Activated naive CD4-positive, alpha-beta T cell treated with anti-CD3 and anti-CD28 coated beads, Interleukin-2, amount 50 U/mL, for 24 hours (primary cell): Measurements from ENCODE around the gene GSTM3.

Experiments used
- H3K27ac Mint-ChIP-seq: one replicate; pipeline ENCODE4 v1.8.0; 2021; ENCODE audit warnings: mild to moderate bottlenecking, mixed read lengths
- H3K27me3 Mint-ChIP-seq: one replicate; pipeline ENCODE4 v1.8.0; 2021; ENCODE audit warnings: mixed read lengths
- H3K36me3 Mint-ChIP-seq: one replicate; pipeline ENCODE4 v1.8.0; 2021; ENCODE audit warnings: mixed read lengths
- H3K4me1 Mint-ChIP-seq: one replicate; pipeline ENCODE4 v1.8.0; 2021; ENCODE audit warnings: mixed read lengths
- H3K4me3 Mint-ChIP-seq: one replicate; pipeline ENCODE4 v1.8.0; 2021; ENCODE audit warnings: mild to moderate bottlenecking, mixed read lengths
- H3K9me3 Mint-ChIP-seq: one replicate; pipeline ENCODE4 v1.8.0; 2021; ENCODE audit warnings: mixed read lengths

The GSTM3 gene

DNA sequence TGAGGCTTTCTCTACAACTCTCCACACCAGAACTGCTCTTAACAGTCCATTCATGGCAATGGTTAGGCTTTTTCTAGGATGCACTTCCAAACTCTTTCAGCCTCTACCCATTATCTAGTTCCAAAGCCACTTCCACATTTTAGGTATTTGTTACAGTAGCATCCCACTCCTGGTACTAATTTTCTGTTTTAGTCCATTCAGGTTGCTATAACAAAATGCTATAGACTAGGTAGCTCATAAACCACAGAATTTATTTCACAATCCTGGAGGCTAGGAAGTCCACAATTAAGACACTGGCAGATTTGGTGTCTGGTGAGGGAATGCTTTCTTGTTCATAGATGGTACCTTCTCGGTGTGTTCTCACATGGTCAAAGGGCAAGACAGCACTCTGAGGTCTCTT is 40.1 kb upstream of the GSTM3 start:
- Mint-ChIP-seq H3K4me1 (peaks cover 6% of the 10 kb centered on the region), H3K27ac (no peak overlapping the region), H3K4me3 (no peak overlapping the region), H3K9me3 (no peaks in the 10 kb centered on the region), H3K36me3 (no peaks in the 10 kb centered on the region), H3K27me3 (no peaks in the 10 kb centered on the region)

DNA sequence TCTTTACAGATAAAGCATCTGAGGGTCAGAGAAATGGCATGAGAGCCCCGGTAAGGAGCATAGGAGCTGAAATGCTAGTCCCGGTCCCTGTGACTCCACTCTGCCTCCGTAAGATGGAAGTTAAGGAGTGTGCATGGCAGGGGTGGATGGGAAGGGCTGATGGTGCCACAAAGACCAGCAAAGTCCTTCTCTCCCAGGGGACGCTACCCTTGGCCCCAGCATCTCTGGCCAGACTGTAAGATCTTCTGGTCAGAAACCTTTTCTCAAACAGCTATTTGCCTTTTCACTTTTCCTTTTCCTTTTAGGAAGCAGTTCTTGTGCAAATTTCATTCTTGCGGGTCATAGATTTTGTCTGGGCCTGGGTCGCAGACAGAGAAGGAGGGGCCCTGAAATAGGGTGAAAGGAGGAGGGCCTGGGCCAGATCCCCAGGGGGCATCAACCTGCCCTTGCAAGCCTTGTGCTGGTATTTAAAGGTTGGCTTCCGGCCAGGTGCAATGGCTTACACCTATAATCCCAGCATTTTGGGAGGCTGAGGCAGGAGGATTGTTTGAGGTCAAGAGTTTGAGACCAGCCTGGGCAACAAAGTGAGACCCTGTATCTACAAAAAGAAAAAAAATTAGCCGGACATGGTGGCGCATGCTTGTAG is 37.3 kb upstream of the GSTM3 start:
- Mint-ChIP-seq H3K9me3 (no peaks in the 10 kb centered on the region), H3K27ac (no peak overlapping the region), H3K27me3 (no peaks in the 10 kb centered on the region), H3K36me3 (no peaks in the 10 kb centered on the region), H3K4me3 (no peak overlapping the region), H3K4me1 (peaks cover 9% of the 10 kb centered on the region)

DNA sequence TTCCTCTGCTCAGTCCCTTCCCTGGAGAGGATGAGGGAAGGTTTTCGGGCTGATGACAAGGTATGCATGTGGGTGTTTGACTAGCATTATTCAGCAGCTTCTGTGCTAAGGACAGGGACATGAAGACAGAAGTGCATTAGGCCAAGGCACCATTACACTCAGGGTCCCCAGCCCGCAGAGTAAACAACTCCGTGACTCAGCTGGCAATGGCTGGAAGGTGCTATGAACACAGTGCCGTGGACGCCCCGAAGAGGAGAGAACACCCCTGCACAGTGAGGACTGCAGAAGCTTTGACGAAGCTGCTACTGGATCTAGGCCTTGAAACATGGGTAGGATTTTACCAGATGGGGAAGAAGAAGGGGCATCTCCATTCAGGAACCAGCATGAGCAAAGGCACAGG is 36.6 kb upstream of the GSTM3 start:
- no peaks in the 10 kb centered on the region for H3K9me3 Mint-ChIP-seq
- H3K27ac Mint-ChIP-seq = no peak overlapping the region
- H3K36me3 Mint-ChIP-seq = no peaks in the 10 kb centered on the region
- no peak overlapping the region for H3K4me3 Mint-ChIP-seq
- H3K27me3 Mint-ChIP-seq = no peaks in the 10 kb centered on the region
- peaks cover 9% of the 10 kb centered on the region for H3K4me1 Mint-ChIP-seq

DNA sequence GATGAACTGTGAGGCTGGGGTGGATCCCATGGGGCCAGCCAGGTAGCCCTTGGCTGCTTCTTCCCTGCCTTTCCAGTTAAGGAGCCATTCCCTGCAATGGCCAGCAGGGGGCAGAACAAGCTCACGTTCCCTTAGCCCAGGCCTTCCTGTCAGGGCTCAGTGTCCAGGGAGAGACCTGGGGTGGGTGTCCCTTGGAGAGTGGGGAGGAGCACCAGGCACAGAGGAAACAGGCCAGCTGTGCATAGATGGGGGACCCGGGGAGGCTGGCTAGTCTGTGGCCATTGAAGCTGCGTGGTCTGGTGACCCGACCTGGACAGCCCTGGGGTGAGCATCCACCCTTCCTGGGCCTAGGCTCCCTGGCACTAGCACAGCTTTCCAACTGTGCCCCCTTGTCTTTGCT is 36.1 kb upstream of the GSTM3 start:
- Mint-ChIP-seq H3K4me1 (peaks cover 9% of the 10 kb centered on the region), H3K27me3 (no peaks in the 10 kb centered on the region), H3K9me3 (no peaks in the 10 kb centered on the region), H3K36me3 (no peaks in the 10 kb centered on the region), H3K27ac (no peak overlapping the region), H3K4me3 (no peak overlapping the region)

DNA sequence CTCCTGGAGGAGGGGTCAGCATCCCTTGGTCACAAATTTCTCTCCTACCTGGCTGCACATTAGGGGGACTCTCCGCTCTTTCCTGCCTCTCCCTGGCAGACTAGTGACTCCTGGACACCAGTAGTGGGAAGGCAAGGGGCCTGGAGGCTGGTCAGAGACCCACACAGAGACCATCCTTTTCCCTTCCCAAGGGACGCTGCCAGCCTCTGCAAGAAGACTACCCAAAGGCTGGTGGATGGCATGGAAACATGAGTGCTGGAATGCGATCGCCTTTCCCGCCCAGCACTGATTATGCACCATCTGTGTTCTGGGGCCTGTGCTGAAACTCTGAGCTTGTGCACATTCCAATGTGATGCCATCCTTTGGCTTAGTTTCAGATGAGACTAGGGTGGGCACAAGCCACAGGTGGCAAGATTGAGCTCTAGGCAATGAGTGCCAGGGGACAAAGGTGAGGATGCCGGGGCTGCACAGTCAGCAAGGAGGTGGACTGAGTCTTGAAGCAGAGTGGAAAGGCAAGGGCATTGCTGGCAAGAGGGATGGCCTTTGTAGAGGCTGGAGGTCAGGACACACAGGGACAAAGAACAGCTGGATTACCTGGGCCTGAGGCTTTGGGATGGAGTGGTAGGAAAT is 35.5 kb upstream of the GSTM3 start:
- H3K9me3 Mint-ChIP-seq = no peaks in the 10 kb centered on the region
- peaks cover 9% of the 10 kb centered on the region for H3K4me1 Mint-ChIP-seq
- no peaks in the 10 kb centered on the region for H3K36me3 Mint-ChIP-seq
- no peak overlapping the region for H3K4me3 Mint-ChIP-seq
- H3K27ac Mint-ChIP-seq = no peak overlapping the region
- H3K27me3 Mint-ChIP-seq = no peaks in the 10 kb centered on the region

DNA sequence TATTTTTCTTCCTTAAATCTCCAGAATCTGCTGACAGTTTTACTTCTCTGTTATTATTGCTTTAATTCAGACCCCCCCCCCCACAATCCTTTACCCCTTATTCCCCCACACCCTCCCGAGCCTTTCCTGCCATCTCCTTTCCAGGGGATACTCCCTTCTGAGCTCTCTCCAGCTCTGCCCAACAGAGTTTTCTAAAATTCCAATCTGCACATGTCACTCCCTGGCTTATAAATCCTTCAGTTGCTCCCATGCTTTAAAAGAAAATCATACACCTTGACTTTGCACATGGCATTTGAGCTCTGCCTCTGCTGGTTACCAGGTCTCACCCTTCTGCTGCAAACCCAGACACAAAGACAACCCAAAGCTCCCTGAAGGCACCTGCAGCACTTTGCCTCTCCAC is 34.6 kb upstream of the GSTM3 start:
- H3K36me3 Mint-ChIP-seq = no peaks in the 10 kb centered on the region
- H3K27ac Mint-ChIP-seq = no peak overlapping the region

DNA sequence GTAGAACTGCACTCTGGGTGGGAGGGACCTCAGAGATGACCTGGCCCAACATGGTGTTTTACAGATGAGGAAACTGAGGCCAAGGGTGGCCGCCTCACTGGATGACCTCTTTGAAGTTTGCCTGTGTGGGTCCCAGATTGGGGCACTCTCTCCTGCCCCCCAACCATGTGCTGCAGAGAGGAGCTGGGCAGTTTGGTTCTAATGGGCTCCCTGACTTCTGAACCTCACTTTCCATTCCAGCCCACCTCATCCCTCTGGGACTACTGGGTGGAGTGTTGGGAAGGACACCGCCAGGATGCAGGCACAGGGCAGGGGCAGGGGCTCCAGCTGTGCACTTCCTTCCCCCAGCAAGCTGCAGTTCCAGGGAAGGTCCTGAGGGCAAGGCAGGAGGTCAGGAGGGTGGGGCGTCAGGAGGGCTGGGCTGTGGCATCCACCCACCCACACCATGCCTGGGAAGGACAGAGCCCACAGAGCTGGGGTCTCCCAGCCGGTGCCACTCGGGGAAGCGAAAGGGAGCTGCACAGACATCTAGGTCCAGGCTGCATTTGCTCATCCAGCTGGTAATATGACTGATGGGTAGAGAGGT is 33.2 kb upstream of the GSTM3 start:
- no peak overlapping the region for H3K4me3 Mint-ChIP-seq
- no peaks in the 10 kb centered on the region for H3K36me3 Mint-ChIP-seq
- H3K4me1 Mint-ChIP-seq = peaks cover 9% of the 10 kb centered on the region
- no peaks in the 10 kb centered on the region for H3K9me3 Mint-ChIP-seq
- no peak overlapping the region for H3K27ac Mint-ChIP-seq
- no peaks in the 10 kb centered on the region for H3K27me3 Mint-ChIP-seq

More for the DNA sequence above, 34.6 kb upstream of the GSTM3 start:
- Mint-ChIP-seq H3K4me1 (peaks cover 9% of the 10 kb centered on the region), H3K9me3 (no peaks in the 10 kb centered on the region), H3K4me3 (no peak overlapping the region), H3K27me3 (no peaks in the 10 kb centered on the region)

DNA sequence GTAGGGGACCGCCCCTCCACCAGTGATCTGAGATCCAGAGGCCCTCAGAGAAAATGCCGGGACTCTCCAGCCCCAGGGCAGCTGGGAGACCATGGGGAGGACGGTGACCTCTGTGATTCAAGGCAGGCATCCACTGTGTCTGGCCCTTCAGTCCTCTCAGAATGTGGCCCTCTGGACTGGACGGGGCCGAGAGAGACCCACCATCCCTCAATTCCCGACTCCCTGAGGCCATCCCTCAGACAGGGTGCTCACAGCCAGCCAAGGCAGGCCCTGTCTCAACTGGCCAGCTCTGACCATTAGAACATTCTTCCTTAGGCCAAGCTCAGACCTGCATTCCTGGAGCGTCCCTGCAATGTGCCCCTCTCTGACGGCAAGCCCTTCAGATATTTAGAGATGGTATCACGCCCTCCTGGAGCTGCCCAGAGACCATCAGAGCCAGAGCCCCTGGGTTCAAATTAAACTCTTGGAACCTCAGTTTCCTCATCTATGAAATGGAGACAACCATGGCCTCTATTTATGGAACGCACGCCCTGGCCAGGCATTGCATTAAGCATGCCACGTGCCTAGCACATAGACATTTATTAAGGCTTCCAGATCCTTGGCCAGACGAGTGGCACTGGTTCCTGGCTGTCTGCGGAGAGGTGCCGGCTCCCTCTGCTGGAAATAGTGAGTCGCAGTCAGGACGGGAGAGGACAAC is 32.5 kb upstream of the GSTM3 start:
- Mint-ChIP-seq H3K27ac (no peak overlapping the region), H3K36me3 (no peaks in the 10 kb centered on the region), H3K9me3 (no peaks in the 10 kb centered on the region), H3K4me3 (no peak overlapping the region), H3K4me1 (peaks cover 9% of the 10 kb centered on the region), H3K27me3 (no peaks in the 10 kb centered on the region)

DNA sequence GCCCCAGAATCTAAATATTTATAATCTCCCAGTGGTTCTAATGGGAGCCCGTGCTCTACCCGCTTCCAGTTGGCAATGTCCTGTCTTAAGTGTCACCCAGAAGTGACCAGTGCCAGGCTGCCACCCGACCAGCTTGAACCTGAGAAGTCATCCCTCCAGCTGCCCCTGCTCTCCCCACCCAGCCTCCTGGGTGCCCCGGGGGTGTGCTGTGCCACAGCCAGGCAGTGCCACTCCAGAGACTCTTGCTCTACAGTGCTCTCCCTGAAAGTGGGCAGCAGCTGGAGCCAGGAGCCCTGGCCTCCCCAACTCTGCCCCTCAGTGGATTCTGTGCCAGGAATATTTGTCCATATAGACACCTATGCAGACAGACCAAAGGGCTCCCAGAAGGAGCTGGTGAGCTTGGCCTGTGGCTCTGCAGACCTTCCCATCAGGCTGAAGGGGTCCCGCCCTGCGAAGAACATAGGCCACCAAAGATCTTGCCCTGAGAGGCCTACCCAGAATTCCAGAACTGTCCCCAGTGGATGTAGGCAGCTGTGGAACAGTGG is 31.9 kb upstream of the GSTM3 start:
- no peak overlapping the region for H3K4me3 Mint-ChIP-seq

DNA sequence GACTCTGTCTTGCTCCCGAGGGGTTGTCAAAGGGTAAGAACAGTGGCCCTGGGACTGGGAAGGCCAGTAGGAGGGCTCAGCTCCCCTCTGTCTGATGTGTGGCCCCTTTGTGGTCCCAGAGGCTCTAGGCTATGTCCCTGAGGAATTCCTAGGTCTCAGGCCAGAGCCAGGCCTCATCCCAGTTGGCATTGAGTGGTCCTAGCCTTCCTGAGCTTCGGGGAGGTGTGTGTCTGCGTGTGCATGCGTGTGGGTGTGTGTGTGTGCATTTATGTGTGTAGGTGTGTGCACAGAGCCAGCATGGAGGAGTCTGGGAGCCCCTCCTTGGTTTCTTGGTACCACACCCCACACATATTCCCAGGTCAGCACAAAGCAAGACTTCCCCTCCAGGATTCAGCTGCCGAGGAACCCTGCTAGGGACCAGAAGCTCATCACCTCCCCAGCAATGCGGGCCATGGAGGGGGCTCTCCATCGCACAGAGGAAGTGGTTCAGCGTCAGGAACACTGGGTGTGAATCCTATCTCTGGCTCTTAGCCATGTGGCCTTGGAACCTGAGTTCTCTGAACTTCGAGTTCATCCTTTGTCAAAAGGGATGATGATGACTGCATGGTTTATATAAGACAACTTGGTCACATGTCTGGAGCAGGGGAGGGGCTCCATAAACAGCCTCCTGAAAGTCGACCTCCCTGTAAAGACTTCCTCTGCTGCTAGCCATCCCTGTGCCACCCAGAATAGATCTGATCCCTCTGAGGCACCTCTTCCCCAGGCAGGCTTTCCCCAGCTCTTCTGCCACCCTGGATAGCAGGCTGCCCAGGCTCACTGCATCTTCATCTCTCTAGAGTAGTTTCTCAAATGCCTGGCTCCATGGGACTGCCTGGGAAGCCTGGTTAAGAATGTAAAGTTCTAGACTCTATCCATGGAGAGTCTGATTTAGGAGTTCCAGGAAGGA is 31.1 kb upstream of the GSTM3 start:
- no peaks in the 10 kb centered on the region for H3K9me3 Mint-ChIP-seq
- H3K4me1 Mint-ChIP-seq = peaks cover 9% of the 10 kb centered on the region
- H3K4me3 Mint-ChIP-seq = no peak overlapping the region
- no peaks in the 10 kb centered on the region for H3K27me3 Mint-ChIP-seq
- H3K27ac Mint-ChIP-seq = no peak overlapping the region
- H3K36me3 Mint-ChIP-seq = no peaks in the 10 kb centered on the region

More for the DNA sequence above, 31.9 kb upstream of the GSTM3 start:
- no peak overlapping the region for H3K27ac Mint-ChIP-seq
- H3K4me1 Mint-ChIP-seq = peaks cover 9% of the 10 kb centered on the region
- no peaks in the 10 kb centered on the region for H3K36me3 Mint-ChIP-seq
- no peaks in the 10 kb centered on the region for H3K27me3 Mint-ChIP-seq
- H3K9me3 Mint-ChIP-seq = no peaks in the 10 kb centered on the region

DNA sequence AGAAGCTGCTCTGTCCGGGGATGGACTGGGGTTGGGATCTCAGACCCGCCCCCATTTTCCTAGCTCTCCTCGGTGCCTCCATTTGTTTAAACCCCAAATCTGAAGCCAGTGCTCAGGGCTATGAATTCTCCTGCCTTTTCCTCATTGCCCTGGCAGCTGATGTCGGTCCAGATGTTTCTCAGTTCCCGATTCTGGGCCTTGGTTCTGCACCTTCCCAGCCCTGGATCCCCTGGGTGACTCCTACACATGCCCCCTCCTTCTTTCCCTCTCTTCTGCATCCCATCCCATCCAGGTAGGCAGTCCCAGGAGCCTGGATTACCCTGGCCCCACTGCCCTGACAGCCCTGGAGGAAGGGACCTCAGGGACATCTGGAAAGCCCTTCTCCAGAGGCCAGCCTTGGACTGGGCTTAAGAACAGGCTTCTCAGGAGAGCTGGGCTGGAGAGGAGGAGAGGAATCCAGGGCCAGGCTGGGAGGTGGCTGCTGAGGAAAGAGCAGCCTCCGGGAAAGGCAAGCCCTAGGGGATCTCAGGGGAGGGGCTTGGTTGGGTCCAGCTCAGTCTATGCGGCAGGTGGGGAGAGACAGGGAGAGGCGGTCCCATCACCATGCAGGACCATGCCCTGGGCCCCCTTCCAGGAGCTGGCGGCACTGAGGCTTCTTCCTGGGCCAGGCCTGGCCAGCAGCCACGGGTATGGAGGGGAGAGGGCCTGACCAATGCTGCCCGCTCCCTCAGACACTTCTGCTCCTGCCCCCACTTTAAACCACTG is 29.7 kb upstream of the GSTM3 start:
- Mint-ChIP-seq H3K36me3 (no peaks in the 10 kb centered on the region), H3K27me3 (no peaks in the 10 kb centered on the region), H3K4me1 (peaks cover 3% of the 10 kb centered on the region), H3K9me3 (no peaks in the 10 kb centered on the region), H3K4me3 (no peak overlapping the region), H3K27ac (no peak overlapping the region)

DNA sequence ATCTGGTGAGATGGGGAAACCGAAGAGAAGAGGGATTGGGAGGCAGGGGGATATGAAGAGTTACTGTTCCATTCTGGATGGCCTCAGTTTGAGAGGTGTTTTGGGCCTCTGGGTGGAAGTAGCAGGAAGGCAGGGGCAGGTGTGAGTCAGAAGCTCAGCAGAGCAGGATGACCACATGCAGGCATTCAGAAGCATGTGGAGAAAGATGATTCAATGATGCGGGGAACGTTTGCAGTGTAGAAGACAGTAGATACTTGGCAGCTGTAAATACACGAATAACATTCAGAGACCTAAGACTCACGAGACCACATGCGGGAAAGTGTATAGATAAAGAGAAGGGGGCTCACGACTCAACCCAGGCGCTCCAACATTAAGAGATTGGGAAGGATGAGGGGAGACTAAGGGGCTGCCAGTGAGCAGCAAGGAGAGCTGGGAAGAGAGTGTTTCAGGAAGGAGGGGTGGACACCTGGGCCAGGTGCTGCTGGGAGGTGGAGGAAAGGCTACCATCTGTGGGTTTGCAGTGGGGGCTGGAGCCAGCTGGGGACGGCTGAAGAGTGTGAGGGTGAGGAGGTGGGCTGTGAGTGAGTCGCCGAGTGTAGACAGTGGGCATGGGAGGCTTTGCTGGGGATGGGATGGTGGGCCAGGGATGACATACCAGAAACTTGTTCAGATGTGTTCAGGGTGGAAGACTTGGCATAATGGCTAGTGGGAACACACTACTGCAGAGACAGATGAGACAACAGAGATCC is 28.7 kb upstream of the GSTM3 start:
- no peak overlapping the region for H3K27ac Mint-ChIP-seq
- H3K4me1 Mint-ChIP-seq = peaks cover 3% of the 10 kb centered on the region
- H3K4me3 Mint-ChIP-seq = no peak overlapping the region
- no peaks in the 10 kb centered on the region for H3K9me3 Mint-ChIP-seq
- no peaks in the 10 kb centered on the region for H3K27me3 Mint-ChIP-seq
- H3K36me3 Mint-ChIP-seq = no peaks in the 10 kb centered on the region

DNA sequence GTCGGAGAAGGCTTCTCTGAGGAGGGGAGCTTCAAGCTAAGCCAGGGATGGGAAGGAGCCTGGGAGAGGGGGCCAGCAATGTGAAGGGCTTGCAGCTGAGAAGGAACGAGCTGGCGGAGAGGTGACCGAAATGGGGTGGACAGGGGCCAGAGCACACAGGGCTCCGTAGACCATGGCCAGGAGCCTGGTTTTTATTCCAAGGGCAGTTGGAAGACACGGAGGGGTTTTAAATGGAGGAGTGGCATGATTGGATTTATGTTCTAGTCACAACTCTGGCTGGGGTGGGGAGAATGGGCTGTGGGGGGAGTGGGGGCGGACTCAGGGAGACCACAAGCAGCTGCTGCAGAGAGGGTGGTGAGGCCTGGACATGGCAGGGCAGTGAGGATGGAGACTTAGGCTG is 28.0 kb upstream of the GSTM3 start:
- H3K27me3 Mint-ChIP-seq = no peaks in the 10 kb centered on the region
- H3K4me1 Mint-ChIP-seq = peaks cover 3% of the 10 kb centered on the region
- no peaks in the 10 kb centered on the region for H3K9me3 Mint-ChIP-seq
- no peak overlapping the region for H3K4me3 Mint-ChIP-seq
- H3K36me3 Mint-ChIP-seq = no peaks in the 10 kb centered on the region
- no peak overlapping the region for H3K27ac Mint-ChIP-seq

DNA sequence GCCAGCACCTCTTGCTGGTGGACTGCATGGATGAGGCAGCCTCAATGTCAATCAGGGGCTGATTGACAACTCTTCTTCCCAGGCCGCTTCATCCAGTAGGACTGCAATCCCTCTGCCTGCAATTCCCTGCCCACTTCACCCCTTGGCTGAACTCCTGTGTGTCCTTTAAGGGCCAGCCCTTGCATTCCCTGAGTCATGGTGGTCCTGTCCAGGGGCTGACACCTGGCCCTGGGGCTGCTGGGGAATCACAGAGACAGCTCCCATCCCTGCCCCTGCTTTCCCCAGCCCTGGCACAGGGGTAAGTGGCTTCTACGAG is 27.5 kb upstream of the GSTM3 start:
- Mint-ChIP-seq H3K4me1 (no peaks in the 10 kb centered on the region), H3K4me3 (no peak overlapping the region), H3K9me3 (no peaks in the 10 kb centered on the region)

More for the DNA sequence above, 27.5 kb upstream of the GSTM3 start:
- Mint-ChIP-seq H3K36me3 (no peaks in the 10 kb centered on the region), H3K27me3 (no peaks in the 10 kb centered on the region), H3K27ac (no peak overlapping the region)
